IPS-NIHi11 (cell line): ENCODE data around the gene GPR183.
"Not testable (repeated sequence)": the region's sequence is repeated elsewhere in the genome, so short reads cannot be mapped to it uniquely, and the experiment has no call there.

Experiments
- DNase-seq: peaks from one replicate; pipeline ENCODE4 v3.0.0; 2012; ENCODE audit warnings: mixed read lengths, low spot score

Gene GPR183

GRCh38 chr13:99269627-99270241 is 37.5 kb downstream of the GPR183 start:
- peak; percentile 17 for DNase-seq

GRCh38 chr13:99268822-99269221 is 38.4 kb downstream of the GPR183 start:
- no peak for DNase-seq

DNA sequence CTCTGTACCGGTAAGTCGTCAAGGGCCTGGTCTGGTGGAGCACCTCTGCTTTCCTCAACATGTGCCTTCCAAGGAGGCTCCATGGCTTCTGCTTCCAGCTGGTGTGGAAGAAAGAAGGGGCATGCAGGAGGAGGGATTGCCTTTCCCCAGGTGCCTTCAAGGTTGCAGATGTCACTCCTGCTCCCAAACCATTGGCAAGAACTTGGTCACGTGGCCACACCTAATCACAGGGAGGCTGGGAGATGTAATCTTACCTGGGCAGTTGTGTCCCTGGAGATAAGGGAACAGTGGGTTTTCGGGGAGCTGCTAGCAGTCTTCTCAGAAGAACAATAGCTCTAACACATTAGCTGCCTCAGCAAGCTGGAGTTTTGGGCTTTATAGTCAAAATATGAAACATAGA is 39.3 kb downstream of the GPR183 start:
- DNase-seq, result no peak

- DNase-seq, result no peak
These were observed 40.4 kb downstream of the GPR183 start for GRCh38 chr13:99266827-99267226.

GRCh38 chr13:99265821-99266426 is 41.3 kb downstream of the GPR183 start:
- DNase-seq, result peak; percentile 47

- DNase-seq, result no peak
These were observed 41.9 kb downstream of the GPR183 start for GRCh38 chr13:99265162-99265800.

GRCh38 chr13:99264051-99264450 is 43.1 kb downstream of the GPR183 start:
- DNase-seq, result no peak

- no peak for DNase-seq
These were observed 43.9 kb downstream of the GPR183 start for GRCh38 chr13:99263126-99263785.

GRCh38 chr13:99261059-99261458 is 46.1 kb downstream of the GPR183 start:
- no peak for DNase-seq

- DNase-seq, result no peak
These were observed 47.0 kb downstream of the GPR183 start for GRCh38 chr13:99260216-99260615.

DNA sequence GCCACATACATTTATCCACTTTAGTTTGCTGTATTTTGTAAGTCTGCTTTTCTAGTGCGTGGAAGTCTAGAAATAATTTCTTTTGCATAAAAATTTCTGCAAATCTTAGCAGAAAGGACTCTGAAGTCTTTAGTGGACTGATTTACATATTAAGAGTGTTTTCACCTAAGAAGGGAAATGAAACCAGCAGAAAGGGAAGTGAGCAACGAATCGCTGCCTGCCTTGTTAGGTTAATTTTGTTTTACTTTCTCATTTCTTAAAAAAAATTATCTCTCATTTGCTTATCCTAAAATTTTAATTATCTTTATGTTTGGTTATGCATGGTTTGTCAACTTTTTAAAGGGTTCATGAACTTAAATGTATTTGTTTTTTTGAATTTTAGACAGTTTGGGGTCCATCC is 48.3 kb downstream of the GPR183 start:
- DNase-seq, result no peak

GRCh38 chr13:99258210-99258860 is 48.9 kb downstream of the GPR183 start, which contains the start of gene GPR18:
TSS of gene GPR18 (minus strand) at chr13:99258379. CDS start at chr13:99255872, 2,507 bp downstream.
- DNase-seq, result no peak

- no peak for DNase-seq
These were observed 49.9 kb downstream of the GPR183 start for GRCh38 chr13:99257291-99257690.

GRCh38 chr13:99256709-99257108 is 50.5 kb downstream of the GPR183 start:
- DNase-seq, result no peak

GRCh38 chr13:99256283-99256682 is 50.9 kb downstream of the GPR183 start:
- DNase-seq, result no peak

DNA sequence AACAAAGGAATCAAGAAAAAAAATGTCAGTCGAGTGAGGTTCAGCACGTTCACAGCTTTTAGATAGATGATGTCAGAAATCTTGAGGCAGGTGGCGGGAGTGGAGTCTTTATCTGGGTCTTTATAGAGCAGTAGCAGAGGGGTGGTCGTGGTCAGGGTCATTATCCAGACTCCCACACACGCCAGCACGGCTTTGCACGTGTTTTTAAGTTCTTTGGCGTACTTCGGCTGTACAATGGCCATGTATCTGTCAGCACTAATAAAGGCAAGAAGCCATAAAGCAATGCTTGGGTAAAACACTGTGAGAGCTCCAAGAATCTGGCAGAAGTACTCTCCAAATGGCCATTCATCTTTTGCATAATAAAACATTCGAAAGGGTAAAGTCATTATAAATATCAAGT is 51.9 kb downstream of the GPR183 start:
- no peak for DNase-seq

DNA sequence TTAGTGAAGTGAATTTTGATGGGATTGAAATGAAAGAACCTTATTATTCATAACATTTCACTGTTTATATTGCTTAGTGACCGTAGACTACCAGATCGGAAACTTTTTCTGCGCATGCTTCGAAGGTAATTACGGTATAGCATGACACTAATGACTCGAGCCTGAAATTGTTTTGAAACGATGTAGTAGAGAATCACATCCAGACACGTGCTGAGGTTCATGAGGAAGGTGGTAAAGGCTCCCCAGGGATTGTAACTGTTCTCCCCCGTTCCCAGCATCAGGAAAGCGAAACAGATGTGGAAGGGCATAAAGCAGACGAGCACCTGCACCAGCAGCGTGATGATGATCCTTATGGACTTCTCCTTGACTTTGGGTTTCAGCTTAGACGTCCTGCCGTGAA is 52.4 kb downstream of the GPR183 start:
- DNase-seq, result no peak

DNA sequence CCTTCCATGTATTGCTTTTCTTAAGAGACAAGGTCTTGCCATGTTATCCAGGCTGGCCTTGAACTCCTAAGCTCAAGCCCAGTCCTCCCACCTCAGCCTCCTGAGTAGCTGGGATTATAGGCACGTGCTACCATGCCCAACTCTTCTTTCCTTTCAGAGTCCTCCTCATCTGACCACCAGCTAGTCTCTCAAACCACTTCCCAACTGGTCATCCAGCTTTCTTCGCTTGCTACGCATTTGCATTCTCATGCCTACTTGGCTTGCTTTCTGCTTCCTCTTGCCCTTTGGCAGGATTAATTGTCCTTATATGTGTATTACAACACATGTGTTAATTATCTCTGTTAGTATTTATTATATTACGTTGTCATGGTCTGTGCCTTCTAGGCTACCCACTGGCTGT is 55.3 kb downstream of the GPR183 start:
- no peak for DNase-seq

- no peak for DNase-seq
These were observed 56.0 kb downstream of the GPR183 start for GRCh38 chr13:99250982-99251825.

- DNase-seq, result not testable (repeated sequence)
These were observed 57.6 kb downstream of the GPR183 start for GRCh38 chr13:99249606-99250005.

GRCh38 chr13:99249178-99249577 is 58.0 kb downstream of the GPR183 start:
- not testable (repeated sequence) for DNase-seq
